DMS114 treated with DMSO at 0.1 percent for 48 hours (cell line): Measurements from ENCODE around the gene BEGAIN.

Experiments used
- DNase-seq: peaks from one replicate; lab custom pipeline; 2025; ENCODE audit not compliant: unreplicated experiment; lab: John Stamatoyannopoulos, UW

BEGAIN gene, protein sequence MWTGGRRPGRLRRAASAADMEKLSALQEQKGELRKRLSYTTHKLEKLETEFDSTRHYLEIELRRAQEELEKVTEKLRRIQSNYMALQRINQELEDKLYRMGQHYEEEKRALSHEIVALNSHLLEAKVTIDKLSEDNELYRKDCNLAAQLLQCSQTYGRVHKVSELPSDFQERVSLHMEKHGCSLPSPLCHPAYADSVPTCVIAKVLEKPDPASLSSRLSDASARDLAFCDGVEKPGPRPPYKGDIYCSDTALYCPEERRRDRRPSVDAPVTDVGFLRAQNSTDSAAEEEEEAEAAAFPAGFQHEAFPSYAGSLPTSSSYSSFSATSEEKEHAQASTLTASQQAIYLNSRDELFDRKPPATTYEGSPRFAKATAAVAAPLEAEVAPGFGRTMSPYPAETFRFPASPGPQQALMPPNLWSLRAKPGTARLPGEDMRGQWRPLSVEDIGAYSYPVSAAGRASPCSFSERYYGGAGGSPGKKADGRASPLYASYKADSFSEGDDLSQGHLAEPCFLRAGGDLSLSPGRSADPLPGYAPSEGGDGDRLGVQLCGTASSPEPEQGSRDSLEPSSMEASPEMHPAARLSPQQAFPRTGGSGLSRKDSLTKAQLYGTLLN

DNA sequence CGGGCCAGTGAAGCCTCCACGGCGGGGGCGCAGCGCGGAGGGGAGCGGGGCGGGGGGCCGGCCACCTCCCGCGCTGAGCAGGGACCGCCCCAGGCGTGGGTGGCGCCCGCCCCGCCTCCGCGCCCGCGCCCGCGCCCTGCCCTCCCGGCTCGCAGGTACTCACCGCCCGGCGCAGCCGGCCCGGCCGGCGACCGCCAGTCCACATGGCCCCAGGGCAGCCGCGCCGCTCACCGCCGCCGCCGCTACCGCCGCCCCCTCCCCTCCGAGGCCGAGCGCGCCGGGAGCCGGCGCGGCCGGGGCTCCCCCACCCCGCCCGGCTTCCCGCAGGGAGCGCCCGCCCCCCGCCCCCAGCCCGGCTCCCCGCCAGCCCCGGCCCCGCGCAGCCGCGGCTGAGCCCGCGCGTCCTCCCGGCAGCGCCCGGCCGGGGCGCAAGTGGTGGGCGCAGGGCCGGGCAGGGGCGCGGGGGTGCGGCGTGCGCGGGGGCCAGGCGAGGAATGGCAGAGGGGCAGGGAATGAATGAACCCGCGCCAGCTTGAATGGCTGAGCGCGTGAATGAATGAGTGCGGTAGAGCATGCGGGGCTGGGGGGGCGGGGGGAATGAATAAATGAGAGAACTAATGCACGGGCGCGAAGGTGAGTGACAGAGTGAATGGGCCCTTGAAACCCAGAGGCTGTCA is at the start of gene BEGAIN:
BEGAIN (minus strand) TSS at position 332 of the 677 bp plus-strand sequence; CDS start at position 205, 127 bp downstream.
- no peak for DNase-seq

DNA sequence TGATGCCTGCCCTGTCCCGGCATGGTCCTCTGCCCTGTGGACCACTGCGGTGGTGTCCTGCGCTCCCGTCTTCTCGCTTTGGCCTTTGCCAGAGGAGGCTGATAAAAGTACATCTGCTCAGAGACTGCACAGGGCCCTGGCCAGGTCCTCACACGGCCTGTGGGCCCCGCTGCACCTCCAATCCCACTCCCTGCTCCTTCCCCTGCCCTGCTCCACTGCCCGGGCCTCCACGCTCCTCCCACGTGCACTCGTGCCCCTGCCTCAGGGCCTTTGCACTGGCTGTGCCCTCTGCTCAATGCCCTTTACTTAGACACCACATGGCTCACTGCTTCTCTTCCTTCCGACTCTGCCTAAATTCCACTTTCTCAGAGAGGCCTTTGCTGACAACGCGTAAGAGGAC is 49.3 kb upstream of the BEGAIN start:
- DNase-seq = no peak

DNA sequence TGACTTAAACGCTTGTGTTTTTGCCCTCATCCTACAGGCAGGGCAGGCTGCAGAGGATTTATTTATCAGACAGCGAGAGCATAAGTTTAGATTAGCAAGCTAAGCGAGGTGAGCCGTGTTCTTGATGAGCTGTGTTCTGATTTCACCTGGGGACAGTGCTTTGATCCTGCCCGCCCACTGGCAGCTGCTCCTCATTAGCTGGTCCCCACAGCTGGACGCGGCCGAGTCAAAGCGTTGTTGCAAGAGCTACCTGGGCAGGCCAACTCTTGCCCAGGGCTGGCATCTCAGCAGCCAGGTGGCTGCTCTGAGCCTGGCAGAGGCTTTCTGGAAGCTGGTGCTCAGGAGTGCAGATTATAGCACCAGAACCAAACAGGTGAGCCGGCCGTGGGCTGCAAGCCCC is 46.8 kb upstream of the BEGAIN start:
- no peak for DNase-seq

DNA sequence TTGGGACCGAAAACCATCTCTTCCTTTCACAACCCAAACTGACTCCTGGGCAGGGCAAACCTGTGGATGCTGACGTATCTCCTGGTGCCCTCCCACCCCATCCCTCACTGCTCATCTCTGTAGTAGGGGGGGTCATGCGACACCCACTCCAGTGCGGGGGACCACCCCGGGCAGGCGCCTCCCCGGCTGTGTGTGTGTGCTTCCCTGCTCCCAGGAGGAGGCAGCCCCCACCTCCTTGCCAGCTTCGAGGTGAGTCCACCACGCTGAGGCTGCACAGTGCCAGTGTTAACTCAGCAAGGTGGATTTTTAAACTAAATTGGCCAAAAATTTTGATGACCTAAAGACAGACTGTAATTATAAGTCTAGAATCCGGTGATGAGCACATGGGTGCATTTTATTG is 46.2 kb upstream of the BEGAIN start:
- DNase-seq = no peak

DNA sequence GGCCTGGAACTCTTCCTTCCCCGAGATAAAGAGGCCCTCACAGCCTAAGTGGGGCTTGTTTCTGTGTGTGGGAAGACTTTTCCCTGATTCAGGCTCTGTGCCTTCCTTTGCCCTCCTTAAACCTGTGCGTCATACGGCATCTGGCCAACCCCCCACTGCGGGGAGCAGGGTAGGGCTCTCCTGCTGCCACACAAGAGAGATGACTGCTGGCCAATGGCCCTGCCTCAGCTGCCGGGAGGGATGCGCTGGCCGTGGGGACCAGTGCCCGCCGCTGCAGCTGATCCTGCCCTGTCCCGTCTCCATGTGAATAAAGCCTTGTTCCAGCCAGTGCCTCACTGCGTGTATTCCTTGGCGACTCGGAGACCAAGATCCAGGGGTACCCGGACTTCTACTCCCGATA is 42.5 kb upstream of the BEGAIN start:
- DNase-seq = no peak

DNA sequence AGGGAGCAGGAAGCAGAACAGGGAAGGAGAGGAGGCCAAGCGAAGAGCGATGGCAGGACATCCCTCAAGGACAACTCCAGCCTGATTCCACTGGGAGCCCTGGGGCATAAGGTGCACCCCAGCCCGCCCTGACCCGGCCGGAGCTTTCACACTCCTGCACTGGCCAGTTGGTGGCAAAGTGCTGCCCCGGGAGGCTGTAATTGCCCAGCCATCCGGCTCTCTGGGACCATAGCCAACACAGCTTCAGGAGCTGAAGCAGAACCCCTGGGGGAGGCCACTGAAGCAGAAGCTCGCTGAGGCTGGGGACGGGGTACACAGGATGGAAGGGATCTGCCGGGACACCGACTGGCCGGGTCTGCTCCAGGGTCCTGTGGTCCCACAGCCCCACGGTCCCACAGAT is 41.9 kb upstream of the BEGAIN start:
- DNase-seq = no peak

DNA sequence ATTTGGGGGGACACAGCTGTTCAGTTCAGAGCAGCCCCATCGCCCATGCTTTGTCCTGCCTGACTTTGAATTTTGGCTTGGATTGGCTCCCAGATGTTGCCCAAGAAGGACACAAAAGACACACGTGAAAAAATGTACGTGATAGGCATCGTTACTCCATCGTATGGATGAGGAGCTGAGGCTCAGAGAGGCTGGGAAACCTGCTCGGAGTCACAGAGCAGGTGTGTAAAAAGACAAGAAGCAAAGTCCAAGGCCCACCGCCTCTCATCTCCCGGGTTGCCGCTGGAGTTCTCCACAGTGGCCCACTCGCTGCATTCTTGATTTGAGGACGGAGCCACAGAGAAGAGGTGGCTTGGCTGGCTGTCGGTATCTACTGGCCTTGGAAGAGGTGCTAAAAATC is 41.0 kb upstream of the BEGAIN start:
- DNase-seq = no peak

DNA sequence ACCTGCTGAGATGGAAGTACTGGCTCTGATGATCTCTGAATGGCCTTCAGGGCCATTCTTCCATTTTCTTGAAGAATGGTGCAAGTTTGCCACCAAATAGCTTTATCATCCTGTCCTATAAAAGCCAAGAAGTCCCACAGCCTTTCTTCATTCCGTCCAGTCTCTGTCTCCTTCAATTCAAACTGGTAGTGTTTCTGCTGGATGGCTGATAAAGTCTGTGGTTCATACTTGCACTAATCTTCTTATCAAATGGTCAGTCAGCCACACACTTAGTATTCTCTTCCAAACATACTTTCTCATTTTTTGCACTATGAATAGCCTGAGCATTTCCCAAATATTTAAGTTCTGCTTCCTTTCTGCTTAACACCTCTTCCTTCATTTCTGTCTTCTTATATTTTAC is 39.4 kb upstream of the BEGAIN start:
- DNase-seq = no peak

DNA sequence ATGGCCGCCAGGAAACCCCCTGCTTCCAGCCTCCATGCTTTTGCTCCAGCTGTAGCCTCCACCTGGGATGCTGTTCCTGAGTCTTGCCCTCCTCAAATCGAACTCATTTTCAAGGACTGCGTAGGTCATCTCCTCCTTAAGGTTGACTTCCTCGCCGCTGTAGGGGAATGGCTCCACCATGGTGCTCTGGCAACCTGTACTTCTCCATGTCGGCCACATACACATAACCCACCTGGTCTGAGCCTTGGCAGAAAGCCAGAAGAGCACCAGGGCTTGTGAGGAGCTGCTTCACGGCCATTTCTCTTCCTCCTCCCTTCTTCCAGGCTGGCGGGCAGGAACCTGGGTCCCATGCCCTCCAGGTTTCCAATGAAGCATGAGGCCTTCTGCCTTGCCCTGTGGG is 36.7 kb upstream of the BEGAIN start:
- DNase-seq = no peak

DNA sequence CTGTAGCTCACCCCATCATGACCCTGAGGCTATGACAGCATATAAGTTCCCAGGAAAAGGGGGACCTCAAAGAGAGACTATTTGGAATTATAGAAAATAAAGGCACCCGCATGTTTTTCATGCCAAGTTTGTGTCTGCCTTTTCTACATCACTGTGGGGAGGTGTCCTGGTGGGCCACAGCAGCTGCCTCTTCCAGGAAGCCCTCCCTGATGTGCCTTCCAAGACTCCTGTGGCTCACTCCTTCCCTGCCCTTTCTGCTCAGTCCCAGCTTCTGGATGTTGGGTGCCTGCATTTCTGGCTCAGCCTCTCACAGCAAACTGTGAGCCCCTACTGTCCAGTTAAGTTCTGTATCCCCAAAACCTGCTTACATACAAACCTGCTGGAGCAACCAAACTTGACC is 36.3 kb upstream of the BEGAIN start:
- no peak for DNase-seq

DNA sequence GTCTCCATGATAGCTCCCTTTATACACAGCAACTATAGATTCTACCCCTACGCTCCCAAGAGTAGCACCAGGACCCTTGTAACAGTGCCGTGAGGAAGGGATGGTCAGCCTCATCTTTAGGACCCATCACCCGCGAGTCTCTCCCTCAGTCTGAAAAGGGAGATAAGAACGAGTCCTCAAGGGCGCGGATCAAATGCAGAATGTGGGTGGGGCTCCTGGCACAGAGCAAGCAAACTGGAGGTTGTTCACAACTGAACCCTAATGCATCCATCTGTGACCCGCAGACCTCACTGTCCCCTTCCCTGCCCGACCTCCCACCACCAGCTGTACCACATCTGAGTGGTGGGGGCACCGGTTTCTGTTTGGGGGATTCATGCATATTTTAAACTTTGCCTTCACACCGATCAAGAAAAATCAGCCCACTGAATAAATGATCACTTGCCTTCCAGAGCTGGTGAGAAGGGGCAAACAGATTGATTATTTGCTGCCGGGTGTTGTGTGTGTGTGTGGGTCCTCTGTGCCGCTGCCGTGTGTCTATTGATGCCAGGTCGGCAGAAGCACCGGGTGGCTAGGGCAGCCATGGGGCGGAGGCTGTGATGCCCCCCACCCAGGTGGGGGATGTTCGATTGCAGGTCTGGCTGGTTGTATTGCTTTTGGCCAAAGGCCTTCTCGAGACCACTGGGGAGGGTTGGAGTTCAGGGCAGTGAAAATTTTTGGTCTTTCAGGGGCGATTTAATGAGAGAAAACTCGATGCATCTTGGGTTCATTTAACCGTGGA is 35.7 kb upstream of the BEGAIN start:
- no peak for DNase-seq

DNA sequence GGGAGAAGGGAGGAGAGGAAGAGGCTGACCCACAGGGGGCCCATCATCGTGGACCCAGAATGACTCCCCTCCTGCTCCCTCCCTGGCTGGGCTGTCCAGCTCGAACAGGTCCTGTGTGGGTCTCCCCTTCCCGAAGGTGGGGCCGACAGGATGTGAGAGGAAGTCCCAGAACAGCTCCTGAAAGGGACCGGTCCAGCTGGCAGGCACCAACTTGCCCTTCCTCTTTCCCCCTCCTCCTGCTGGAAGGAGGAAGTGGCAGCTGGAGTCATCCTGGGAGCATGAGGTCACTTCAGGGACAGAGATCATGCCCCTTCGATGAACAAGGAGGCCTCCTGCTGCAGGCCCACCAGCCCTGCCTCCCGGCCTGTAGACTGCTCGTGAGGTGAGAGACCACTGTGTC is 35.0 kb upstream of the BEGAIN start:
- no peak for DNase-seq

DNA sequence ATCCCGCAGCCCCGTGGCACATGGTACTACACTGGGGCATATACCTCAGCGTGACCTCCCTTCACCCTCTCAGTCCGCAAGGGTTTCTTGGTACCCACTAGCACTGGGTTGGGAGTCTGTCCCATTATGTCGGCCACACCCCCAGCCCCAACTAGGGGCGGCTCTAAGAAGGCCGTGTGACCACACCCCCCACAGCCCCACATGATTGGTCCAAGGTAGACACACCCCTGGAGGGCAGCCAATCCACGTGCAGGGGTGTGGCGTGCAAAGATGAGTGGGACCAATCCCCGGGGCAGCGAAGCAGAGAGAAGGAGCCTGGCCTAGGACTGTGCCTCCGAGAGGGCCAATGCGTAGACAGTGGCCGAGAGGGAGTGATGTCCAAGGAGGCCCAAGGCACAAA is 34.6 kb upstream of the BEGAIN start:
- no peak for DNase-seq

DNA sequence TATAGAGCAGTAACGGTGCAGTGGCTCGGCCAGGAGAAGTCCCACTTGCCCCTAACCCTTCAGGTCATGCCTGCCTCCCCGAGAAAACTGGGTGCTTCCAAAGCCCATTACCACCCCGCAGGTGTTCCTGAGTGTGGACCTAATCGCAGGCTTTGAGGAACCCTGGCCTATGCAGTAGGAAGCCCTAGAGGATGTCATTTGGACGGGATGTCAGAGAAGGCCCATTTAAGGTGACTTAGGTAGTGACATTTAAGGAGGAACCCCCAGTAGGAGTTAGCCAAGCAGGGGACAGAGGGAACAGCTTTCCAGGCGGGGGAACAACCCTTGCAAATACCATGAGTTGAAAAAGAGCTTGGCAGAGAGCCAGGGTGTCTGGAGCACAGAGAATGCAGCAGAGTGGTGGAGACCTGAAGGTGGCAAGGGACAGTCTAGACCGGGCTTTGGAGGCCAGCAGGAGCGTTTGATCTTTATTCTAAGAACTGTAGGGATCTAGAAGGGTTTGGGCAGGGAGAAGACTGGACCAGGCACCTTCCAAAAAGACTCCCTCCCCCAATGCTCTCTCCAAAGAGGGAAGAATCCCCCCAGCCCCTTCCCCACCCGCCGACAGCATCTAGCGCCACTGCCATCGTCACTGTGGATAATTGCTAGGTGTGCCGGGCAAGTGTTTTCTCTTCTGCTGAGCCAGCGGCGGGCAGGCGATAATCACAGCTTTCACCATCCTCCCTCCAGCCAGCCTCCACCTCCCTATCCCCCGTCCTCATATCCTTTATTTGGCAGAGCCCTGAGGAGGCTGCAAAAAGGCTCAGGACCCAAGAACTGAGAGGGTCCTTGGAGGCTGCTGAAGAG is 33.3 kb upstream of the BEGAIN start:
- DNase-seq = no peak

DNA sequence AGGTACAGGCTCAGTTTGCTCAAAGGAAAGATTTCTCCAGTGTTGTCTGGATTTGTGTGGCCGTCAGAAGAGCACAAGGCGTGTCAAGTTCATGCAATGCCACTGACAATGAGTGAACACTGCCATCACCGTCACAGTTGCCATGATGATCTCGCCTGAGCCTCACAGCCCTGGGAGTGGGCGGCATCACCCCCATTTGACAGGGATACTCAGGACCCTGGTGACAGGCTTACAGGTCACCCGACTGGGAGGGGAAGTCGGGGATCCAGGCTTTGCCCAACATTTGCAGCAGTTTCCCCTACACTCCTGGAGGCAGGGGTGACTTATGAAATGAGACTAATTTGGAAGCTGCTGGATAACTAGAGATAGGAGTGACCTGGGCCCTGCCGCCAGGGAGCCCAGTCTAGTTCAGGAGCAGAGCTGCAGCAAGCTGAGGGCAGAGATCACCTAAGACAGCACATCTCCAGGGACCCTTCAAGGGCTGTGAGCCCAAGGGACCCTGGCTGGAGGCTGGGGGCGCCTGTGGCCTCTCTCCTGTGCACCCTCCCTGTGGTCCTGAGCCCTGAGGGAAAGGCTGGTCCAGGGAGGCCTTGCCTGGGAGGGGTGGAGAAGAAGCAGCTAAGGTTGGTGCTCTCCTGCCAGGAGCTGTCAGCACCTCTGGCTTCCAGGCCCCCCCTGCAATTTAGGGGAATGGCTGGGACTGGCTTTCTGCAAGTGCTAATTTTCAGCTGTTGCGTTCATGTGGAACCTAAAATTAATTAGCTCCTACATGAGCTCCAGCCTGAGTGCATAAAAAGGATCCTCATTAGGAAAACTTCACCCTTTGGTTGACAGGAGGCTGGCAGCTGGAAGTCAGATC is 32.4 kb upstream of the BEGAIN start:
- no peak for DNase-seq

DNA sequence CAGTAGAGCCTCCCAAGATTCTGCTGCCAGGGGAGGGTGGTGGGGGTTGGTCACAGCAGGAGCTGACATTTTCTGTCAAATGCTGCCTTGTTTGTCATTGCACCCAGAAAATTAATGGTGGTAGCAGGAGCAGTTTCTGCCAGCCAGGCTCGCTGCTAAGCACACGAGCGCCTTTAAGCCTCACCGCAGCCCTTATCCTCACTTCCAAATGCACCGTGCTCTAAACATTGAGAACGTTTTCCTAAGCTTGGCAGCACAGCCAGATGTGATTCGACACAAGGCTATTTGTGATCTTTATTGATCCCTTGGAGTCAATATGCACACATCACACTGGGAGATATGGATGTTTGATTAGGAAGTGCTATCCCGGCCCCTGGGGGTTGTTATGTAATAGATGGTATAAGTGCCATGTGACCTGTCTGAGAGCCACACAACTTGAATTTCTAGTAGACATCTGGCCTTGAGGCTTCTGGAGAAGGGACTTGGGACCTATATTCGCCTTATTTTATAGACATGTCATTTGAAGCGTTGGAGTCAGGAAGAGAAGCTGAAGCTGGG is 31.6 kb upstream of the BEGAIN start:
- no peak for DNase-seq

DNA sequence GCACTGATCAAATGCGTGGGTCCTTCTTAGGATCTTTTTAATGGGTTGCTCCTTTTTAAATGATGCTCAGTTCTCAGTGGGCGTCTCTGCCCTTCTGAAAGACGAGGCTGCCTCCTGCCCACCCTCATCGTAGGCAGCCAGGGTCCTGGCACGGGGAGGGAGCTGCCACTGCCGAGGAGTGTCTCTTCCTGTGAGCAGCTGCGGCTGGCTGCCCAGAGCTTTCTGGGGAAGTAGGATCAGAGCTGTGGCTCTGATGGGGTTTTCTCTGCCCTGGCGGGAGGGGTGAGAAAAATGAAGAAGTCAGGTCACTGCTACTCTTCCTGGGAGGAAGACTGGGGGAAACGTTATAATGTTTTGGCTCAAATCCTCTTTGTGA is 31.1 kb upstream of the BEGAIN start:
- no peak for DNase-seq

DNA sequence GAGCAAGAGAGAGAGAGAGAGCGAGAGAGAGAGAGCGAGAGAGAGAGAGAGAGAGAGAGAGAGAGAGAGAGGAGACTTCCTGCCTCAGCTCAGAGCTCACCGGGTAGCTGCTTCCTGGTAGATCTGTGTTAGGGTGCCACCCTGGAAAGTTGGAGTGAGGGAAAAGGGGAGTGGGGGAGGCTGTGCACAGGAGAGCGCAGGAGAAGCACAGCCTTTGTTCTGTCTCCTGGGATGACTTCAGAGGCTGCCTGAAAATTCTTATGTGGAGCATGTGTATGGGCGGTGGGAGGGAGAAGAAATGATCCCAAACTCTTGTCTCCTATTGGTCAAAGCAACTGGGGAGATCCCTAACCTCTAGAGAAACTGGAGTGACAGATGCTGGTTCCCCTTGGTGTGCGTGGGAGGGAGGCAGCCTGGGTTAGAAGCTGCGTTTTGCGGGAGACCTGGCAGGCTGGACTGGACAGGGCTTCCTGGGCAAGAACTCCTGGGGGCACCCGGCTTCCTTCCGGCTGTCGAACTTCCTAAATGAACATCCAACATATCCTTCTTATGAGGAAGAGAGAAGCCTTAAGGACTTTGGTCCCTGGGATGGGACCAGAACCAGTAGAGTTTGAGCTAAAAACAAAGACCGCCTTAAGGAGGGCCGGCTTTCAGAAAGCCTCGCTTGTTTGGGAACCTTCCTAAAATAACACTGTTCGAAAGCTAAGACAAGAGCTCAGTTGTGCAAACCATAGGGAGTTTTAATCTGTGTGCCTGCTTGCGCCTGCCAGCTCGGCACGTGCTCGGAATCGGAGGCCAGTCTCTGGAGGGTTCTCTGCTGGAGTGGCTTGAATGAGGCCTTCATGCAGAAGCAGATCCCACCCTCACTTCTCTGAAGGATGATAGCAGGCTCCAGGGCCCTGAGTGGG is 30.4 kb upstream of the BEGAIN start:
- DNase-seq = no peak
